ENCODE measurements around the gene APOBEC2.

- TF ChIP-seq CTCF (conservative IDR thresholded peaks at IDR 0.05; ENCODE audit: low read length), result no peak
- TF ChIP-seq EZH2phosphoT487 (IDR thresholded peaks at IDR 0.05; ENCODE audit: borderline replicate concordance), result no peak
These were observed 39.4 kb upstream of the APOBEC2 start for GRCh38 chr6:41013466-41014153.

Measured in Loucy (cell line).